HepG2 (cell line): ENCODE measurements around the gene PIF1. TPM values are rescaled to one million over a fixed set of nuclear protein-coding genes. Genes with fewer than 3 reads are reported as not detected.

Source experiments
- ARNT ChIP-seq: fragments of 450-650 bp; IDR thresholded peaks from 2 replicates; pipeline ENCODE4 v1.6.1; 2017
- CENPBD1 ChIP-seq: sonication (generic); formaldehyde crosslinking; IDR thresholded peaks from 2 replicates; pipeline ENCODE4 v1.8.0; 2022; ENCODE audit warnings: missing genetic modification reagents, low read depth, mild to moderate bottlenecking, borderline replicate concordance
- E2F5 ChIP-seq: sonication (generic); formaldehyde crosslinking; conservative IDR thresholded peaks from 2 replicates; pipeline ENCODE4 v1.4.0; 2020; ENCODE audit warnings: missing genetic modification reagents
- GMEB1 ChIP-seq: sonication (generic); formaldehyde crosslinking; IDR thresholded peaks from 2 replicates; pipeline ENCODE4 v1.5.1; 2020; ENCODE audit warnings: missing genetic modification reagents, mild to moderate bottlenecking, borderline replicate concordance
- KLF12 ChIP-seq: sonication (generic); formaldehyde crosslinking; IDR thresholded peaks from 2 replicates; pipeline ENCODE4 v1.4.0; 2020; ENCODE audit warnings: missing genetic modification reagents, borderline replicate concordance
- PAX8 ChIP-seq: sonication (generic); formaldehyde crosslinking; IDR thresholded peaks from 2 replicates; pipeline ENCODE4 v1.8.0; 2022; ENCODE audit warnings: mild to moderate bottlenecking, missing genetic modification reagents, borderline replicate concordance
- POLR2AphosphoS2 ChIP-seq: IDR thresholded peaks from 2 replicates; pipeline ENCODE4 v1.6.1; 2011; ENCODE audit warnings: low read depth, low read length, improper control_type of control experiment
- ZBED4 ChIP-seq: sonication (generic); formaldehyde crosslinking; IDR thresholded peaks from 2 replicates; pipeline ENCODE4 v1.4.0; 2020; ENCODE audit warnings: missing genetic modification reagents, borderline replicate concordance
- ZBTB33 ChIP-seq: sonication (generic); formaldehyde crosslinking; IDR thresholded peaks from 2 replicates; pipeline ENCODE4 v1.4.0; 2020; ENCODE audit warnings: missing genetic modification reagents
- ZFAT ChIP-seq: sonication (generic); formaldehyde crosslinking; conservative IDR thresholded peaks from 2 replicates; pipeline ENCODE4 v1.8.1; 2023; ENCODE audit warnings: missing genetic modification reagents, inconsistent platforms
- ZNF589 ChIP-seq: sonication (generic); formaldehyde crosslinking; conservative IDR thresholded peaks from 2 replicates; pipeline ENCODE4 v1.8.0; 2022; ENCODE audit warnings: mild to moderate bottlenecking, moderate library complexity, missing genetic modification reagents
- ZNF605 ChIP-seq: sonication (generic); formaldehyde crosslinking; IDR thresholded peaks from 2 replicates; pipeline ENCODE4 v1.8.0; 2022; ENCODE audit warnings: mild to moderate bottlenecking, missing genetic modification reagents
- polyA plus RNA-seq, 8 experiments: library from polyadenylated mRNA; depleted of rRNA in 3 of 8; stranded (reverse) in 7 of 8; unstranded in 1 of 8; fragments of >200 nt; fragmentation: Illumina TruSeq in 4 of 8; extraction: Trizol in 4 of 8; gene quantifications; 2 replicates each; pipeline versions ENCODE4 v1.2.1 to v1.2.3, GENCODE V29; 2011 to 2016; ENCODE audit warnings: low read depth in 4 of 8, missing spikeins in 1 of 8, mixed read lengths in 1 of 8; ENCODE audit not compliant: insufficient read depth in 1 of 8
- total RNA-seq, 5 experiments: library from RNA; depleted of rRNA; stranded (reverse); fragments of >200 nt; fragmentation: Illumina TruSeq; extraction: Trizol; gene quantifications; 2 replicates each; pipeline ENCODE4 v1.2.3, GENCODE V29; 2016; ENCODE audit warnings: low read depth in 1 of 5

PIF1 gene
- total and polyA plus RNA-seq, 2 of the 13 experiments (the other 11 are each of a cell fraction or from before 2014, with no cell fraction given) = 18.5 to 19.7 TPM

- TF ChIP-seq GMEB1 (CRISPR knock-in tag) (no peak), ZBED4 (no peak), ZNF589 (CRISPR knock-in tag) (no peak), E2F5 (CRISPR knock-in tag) (no peak), CENPBD1 (no peak), ZBTB33 (CRISPR knock-in tag) (no peak), ZFAT (CRISPR knock-in tag) (no peak), POLR2AphosphoS2 (no peak), ARNT (no peak), PAX8 (no peak), KLF12 (no peak), ZNF605 (CRISPR knock-in tag) (no peak)
Observed at GRCh38 chr15:64809649-64810496, 15.6 kb downstream of the PIF1 start (continued).
